ENCODE measurements around the gene CAPN2.
A peak's percentile ranks its signal among the peaks of the same experiment; 100 is the strongest.

The CAPN2 gene

DNA sequence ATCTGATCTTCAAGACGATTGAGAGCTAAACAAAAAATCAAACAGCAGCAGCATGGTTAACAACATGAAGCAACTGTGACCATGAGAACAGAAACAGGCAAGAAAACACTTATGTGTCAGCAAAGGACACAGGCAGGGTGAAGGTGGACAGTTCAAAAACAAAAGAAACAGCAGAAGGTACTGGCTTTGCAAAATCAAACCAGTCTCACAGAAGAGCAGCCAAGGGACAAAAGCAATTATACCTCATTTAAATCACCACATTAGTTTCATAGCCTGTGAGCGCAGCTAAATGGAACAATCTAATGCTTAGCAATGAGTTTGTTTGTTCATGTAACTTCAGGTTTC is 59.1 kb downstream of the CAPN2 start:
- H3K9me3 ChIP-seq (ENCODE audit: control insufficient read depth, insufficient read depth, low read depth, low read length), result no peaks in the 10 kb centered on the region
- ChIA-PET CTCF (interaction anchor here (0.6 to 4.6 kb wide), 9 partner anchors 12 to 1151 kb away, joined by 3 to 30 read pairs (median 4); partner anchors contain the start of gene TP53BP2), POLR2A (interaction anchor here (0.9 to 1.7 kb wide), 5 partner anchors 9 to 70 kb away, joined by 3 to 10 read pairs (median 3); no protein-coding TSS in a partner anchor)
- TF ChIP-seq ZNF48 (tag by site-specific recombination; IDR thresholded peaks at IDR 0.05) (no peak), ZNF133 (tag by site-specific recombination; IDR thresholded peaks at IDR 0.05) (peak; percentile 75; the same call in 1 of the 2 replicates), ZNF549 (tag by site-specific recombination; IDR thresholded peaks at IDR 0.05) (no peak), ZNF529 (tag by site-specific recombination; IDR thresholded peaks at IDR 0.05; ENCODE audit: insufficient replicate concordance) (no peak), ZNF664 (tag by site-specific recombination; IDR thresholded peaks at IDR 0.05) (peak; percentile 100)
- TF ChIP-seq, protein P1, sequence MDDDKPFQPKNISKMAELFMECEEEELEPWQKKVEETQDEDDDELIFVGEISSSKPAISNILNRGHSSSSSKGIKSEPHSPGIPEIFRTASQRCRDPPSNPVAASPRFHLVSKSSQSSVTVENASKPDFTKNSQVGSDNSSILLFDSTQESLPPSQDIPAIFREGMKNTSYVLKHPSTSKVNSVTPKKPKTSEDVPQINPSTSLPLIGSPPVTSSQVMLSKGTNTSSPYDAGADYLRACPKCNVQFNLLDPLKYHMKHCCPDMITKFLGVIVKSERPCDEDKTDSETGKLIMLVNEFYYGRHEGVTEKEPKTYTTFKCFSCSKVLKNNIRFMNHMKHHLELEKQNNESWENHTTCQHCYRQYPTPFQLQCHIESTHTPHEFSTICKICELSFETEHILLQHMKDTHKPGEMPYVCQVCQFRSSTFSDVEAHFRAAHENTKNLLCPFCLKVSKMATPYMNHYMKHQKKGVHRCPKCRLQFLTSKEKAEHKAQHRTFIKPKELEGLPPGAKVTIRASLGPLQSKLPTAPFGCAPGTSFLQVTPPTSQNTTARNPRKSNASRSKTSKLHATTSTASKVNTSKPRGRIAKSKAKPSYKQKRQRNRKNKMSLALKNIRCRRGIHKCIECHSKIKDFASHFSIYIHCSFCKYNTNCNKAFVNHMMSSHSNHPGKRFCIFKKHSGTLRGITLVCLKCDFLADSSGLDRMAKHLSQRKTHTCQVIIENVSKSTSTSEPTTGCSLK (tag by site-specific recombination; IDR thresholded peaks at IDR 0.05), result no peak
- TF ChIP-seq, protein P2, sequence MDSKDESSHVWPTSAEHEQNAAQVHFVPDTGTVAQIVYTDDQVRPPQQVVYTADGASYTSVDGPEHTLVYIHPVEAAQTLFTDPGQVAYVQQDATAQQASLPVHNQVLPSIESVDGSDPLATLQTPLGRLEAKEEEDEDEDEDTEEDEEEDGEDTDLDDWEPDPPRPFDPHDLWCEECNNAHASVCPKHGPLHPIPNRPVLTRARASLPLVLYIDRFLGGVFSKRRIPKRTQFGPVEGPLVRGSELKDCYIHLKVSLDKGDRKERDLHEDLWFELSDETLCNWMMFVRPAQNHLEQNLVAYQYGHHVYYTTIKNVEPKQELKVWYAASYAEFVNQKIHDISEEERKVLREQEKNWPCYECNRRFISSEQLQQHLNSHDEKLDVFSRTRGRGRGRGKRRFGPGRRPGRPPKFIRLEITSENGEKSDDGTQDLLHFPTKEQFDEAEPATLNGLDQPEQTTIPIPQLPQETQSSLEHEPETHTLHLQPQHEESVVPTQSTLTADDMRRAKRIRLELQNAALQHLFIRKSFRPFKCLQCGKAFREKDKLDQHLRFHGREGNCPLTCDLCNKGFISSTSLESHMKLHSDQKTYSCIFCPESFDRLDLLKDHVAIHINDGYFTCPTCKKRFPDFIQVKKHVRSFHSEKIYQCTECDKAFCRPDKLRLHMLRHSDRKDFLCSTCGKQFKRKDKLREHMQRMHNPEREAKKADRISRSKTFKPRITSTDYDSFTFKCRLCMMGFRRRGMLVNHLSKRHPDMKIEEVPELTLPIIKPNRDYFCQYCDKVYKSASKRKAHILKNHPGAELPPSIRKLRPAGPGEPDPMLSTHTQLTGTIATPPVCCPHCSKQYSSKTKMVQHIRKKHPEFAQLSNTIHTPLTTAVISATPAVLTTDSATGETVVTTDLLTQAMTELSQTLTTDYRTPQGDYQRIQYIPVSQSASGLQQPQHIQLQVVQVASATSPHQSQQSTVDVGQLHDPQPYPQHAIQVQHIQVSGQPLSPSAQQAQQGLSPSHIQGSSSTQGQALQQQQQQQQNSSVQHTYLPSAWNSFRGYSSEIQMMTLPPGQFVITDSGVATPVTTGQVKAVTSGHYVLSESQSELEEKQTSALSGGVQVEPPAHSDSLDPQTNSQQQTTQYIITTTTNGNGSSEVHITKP (tag by site-specific recombination; IDR thresholded peaks at IDR 0.05), result no peak
- H3K36me3 ChIP-seq (ENCODE audit: control insufficient read depth in 2 of 2, insufficient read depth in 1 of 2, low read length in 2 of 2), result peaks cover 25 to 57% of the 10 kb centered on the region in 2 experiments
- H3K4me1 ChIP-seq (ENCODE audit: control insufficient read depth, insufficient read depth, low read length), result peaks cover 15% of the 10 kb centered on the region
- H3K4me3 ChIP-seq (ENCODE audit: low read depth, low read length), result no peak overlapping the region
- H3K27ac ChIP-seq (ENCODE audit: extremely low read depth, low read depth, low read length), result peak overlapping the region; percentile 26

DNA sequence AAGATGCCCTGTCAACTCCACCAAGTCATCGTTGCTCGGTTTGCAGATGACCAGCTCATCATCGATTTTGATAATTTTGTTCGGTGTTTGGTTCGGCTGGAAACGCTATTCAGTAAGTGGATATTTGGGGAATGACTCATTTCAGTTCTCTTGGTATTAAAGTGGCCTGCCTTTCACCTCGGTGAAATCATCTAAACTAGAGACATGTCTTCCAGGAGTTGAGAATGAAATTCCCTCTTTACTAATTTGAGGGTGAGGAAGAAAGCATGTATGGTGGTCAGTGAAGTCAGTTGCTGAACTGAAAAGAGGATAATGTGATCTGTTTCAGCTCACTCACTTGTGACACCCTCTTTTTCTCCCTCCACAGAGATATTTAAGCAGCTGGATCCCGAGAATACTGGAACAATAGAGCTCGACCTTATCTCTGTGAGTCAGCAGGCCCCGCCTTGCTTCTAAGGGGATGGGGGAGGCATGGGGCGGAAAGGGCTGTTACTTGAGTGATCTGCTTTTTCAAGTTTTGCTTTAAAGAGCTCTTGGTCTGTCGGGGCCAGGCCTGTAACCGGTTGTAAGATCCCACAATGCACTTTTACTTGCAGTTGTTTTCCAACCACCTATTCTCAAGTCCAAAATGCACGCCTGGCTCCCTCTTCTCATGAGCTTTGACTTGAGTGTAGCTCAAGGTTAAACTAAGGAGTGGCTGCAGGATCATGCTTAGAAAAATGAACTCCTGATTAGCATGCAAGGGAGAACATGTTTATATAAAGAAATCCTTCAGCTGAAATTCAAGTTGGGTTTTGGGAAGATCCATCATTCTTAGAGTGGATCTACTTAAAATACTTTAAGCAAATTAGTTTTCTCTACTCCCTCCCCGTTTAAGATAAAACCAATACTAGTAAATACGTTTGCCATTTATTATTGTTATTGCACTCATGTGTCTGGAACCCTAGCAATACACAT is 59.8 kb downstream of the CAPN2 start:
- H3K36me3 ChIP-seq (ENCODE audit: control insufficient read depth in 2 of 2, insufficient read depth in 1 of 2, low read length in 2 of 2), result peaks cover 31 to 57% of the 10 kb centered on the region in 2 experiments
- peaks cover 15% of the 10 kb centered on the region for H3K4me1 ChIP-seq (ENCODE audit: control insufficient read depth, insufficient read depth, low read length)
- POLR2A ChIA-PET, result interaction anchor here (0.6 to 1.7 kb wide), 6 partner anchors 9 to 78 kb away, joined by 3 to 10 read pairs (median 3); no protein-coding TSS in a partner anchor
- TF ChIP-seq, protein P3, sequence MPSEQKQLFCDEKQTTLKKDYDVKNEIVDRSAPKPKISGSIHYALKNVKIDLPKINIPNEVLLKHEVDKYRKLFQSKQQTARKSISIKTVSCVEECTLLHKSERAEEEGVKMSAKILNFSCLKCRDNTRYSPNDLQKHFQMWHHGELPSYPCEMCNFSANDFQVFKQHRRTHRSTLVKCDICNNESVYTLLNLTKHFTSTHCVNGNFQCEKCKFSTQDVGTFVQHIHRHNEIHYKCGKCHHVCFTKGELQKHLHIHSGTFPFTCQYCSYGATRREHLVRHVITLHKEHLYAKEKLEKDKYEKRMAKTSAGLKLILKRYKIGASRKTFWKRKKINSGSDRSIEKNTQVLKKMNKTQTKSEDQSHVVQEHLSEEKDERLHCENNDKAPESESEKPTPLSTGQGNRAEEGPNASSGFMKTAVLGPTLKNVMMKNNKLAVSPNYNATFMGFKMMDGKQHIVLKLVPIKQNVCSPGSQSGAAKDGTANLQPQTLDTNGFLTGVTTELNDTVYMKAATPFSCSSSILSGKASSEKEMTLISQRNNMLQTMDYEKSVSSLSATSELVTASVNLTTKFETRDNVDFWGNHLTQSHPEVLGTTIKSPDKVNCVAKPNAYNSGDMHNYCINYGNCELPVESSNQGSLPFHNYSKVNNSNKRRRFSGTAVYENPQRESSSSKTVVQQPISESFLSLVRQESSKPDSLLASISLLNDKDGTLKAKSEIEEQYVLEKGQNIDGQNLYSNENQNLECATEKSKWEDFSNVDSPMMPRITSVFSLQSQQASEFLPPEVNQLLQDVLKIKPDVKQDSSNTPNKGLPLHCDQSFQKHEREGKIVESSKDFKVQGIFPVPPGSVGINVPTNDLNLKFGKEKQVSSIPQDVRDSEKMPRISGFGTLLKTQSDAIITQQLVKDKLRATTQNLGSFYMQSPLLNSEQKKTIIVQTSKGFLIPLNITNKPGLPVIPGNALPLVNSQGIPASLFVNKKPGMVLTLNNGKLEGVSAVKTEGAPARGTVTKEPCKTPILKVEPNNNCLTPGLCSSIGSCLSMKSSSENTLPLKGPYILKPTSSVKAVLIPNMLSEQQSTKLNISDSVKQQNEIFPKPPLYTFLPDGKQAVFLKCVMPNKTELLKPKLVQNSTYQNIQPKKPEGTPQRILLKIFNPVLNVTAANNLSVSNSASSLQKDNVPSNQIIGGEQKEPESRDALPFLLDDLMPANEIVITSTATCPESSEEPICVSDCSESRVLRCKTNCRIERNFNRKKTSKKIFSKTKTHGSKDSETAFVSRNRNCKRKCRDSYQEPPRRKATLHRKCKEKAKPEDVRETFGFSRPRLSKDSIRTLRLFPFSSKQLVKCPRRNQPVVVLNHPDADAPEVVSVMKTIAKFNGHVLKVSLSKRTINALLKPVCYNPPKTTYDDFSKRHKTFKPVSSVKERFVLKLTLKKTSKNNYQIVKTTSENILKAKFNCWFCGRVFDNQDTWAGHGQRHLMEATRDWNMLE (tag by site-specific recombination; conservative IDR thresholded peaks at IDR 0.05; ENCODE audit: low read depth), result 0 out of 2 replicates have a peak, but pooled peaks have one; percentile 25
- TF ChIP-seq ZNF623 (tag by site-specific recombination; IDR thresholded peaks at IDR 0.05), result 0 out of 2 replicates have a peak, but pooled peaks have one; percentile 11
- no peak for TF ChIP-seq ZNF785 (tag by site-specific recombination; IDR thresholded peaks at IDR 0.05)
- TF ChIP-seq, protein P4, sequence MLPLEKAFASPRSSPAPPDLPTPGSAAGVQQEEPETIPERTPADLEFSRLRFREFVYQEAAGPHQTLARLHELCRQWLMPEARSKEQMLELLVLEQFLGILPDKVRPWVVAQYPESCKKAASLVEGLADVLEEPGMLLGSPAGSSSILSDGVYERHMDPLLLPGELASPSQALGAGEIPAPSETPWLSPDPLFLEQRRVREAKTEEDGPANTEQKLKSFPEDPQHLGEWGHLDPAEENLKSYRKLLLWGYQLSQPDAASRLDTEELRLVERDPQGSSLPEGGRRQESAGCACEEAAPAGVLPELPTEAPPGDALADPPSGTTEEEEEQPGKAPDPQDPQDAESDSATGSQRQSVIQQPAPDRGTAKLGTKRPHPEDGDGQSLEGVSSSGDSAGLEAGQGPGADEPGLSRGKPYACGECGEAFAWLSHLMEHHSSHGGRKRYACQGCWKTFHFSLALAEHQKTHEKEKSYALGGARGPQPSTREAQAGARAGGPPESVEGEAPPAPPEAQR (tag by site-specific recombination; IDR thresholded peaks at IDR 0.05), result no peak
- no peak for TF ChIP-seq HOXA7 (CRISPR knock-in tag; IDR thresholded peaks at IDR 0.05; ENCODE audit: borderline replicate concordance)
- TF ChIP-seq, protein P5, sequence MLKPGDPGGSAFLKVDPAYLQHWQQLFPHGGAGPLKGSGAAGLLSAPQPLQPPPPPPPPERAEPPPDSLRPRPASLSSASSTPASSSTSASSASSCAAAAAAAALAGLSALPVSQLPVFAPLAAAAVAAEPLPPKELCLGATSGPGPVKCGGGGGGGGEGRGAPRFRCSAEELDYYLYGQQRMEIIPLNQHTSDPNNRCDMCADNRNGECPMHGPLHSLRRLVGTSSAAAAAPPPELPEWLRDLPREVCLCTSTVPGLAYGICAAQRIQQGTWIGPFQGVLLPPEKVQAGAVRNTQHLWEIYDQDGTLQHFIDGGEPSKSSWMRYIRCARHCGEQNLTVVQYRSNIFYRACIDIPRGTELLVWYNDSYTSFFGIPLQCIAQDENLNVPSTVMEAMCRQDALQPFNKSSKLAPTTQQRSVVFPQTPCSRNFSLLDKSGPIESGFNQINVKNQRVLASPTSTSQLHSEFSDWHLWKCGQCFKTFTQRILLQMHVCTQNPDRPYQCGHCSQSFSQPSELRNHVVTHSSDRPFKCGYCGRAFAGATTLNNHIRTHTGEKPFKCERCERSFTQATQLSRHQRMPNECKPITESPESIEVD (tag by site-specific recombination; IDR thresholded peaks at IDR 0.05), result 0 out of 2 replicates have a peak, but pooled peaks have one; percentile 3
- no peak for TF ChIP-seq ZSCAN16 (tag by site-specific recombination; IDR thresholded peaks at IDR 0.05)
- TF ChIP-seq SCRT2 (tag by site-specific recombination; IDR thresholded peaks at IDR 0.05), result peak; percentile 21; the same call in 1 of the 2 replicates
- peak; percentile 34; the same call in 1 of the 2 replicates for TF ChIP-seq ZNF24 (tag by site-specific recombination; IDR thresholded peaks at IDR 0.05)
- peak; percentile 32; the same call in 1 of the 2 replicates for TF ChIP-seq ZBTB20 (tag by site-specific recombination; IDR thresholded peaks at IDR 0.05)

More for the DNA sequence above, 59.8 kb downstream of the CAPN2 start:
- Histone ChIP-seq H3K27ac (ENCODE audit: extremely low read depth, low read depth, low read length) (peak overlapping the region; percentile 26), H3K4me3 (ENCODE audit: low read depth, low read length) (no peak overlapping the region), H3K9me3 (ENCODE audit: control insufficient read depth, insufficient read depth, low read depth, low read length) (no peaks in the 10 kb centered on the region)
- CTCF ChIA-PET, result interaction anchor here (0.5 to 4.6 kb wide), 9 partner anchors 11 to 1151 kb away, joined by 3 to 30 read pairs (median 4); partner anchors contain the start of gene TP53BP2

Data from HEK293 (cell line).